ENCODE results near the gene MFAP5.

DNA sequence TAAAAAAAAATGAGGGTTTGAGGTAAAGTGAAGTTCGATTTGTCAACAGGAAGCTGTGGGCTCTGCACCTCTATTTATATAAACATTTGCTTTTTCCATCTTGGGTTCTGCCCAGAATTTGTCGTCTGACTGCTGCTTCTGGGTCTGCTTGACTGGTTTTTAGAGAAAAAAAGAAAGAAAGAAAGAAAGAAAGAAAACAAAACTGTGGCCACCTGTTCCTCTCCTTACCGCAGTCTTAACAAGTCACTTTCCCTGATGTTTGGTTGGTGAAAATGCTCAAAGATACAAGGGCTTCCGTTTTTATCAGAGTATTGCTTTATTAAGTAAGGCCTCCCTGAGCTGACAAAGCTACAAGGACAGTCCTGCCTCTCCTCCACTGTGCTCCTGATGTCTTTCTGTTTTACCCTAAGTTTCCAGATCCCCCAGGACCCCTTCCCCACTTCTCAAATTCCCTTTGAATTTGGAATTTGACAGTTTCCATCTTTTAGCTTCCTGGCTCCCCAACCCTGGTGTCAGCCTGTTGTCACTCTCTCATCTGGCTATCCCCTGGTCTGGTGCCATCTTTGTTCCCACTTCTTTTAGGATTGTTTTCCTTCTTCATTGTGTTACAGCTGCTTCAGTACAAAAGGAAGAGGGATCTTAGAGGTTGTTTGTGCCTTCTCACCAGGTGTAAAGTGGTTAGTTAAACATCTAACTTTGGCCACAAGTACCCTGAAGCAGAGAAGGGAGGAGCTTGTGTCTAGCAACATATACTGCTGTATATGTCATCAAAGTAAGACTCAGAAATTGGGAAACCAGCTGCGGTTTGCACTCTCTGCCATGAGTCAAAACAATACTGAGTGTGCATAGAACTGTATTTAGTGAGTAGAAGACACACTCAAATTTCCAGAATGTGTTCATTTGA is 18.0 kb downstream of the MFAP5 start:
- TF ChIP-seq, protein P1, sequence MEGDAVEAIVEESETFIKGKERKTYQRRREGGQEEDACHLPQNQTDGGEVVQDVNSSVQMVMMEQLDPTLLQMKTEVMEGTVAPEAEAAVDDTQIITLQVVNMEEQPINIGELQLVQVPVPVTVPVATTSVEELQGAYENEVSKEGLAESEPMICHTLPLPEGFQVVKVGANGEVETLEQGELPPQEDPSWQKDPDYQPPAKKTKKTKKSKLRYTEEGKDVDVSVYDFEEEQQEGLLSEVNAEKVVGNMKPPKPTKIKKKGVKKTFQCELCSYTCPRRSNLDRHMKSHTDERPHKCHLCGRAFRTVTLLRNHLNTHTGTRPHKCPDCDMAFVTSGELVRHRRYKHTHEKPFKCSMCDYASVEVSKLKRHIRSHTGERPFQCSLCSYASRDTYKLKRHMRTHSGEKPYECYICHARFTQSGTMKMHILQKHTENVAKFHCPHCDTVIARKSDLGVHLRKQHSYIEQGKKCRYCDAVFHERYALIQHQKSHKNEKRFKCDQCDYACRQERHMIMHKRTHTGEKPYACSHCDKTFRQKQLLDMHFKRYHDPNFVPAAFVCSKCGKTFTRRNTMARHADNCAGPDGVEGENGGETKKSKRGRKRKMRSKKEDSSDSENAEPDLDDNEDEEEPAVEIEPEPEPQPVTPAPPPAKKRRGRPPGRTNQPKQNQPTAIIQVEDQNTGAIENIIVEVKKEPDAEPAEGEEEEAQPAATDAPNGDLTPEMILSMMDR (optimal IDR thresholded peaks at IDR 0.05 in 1 of 3, IDR thresholded peaks at IDR 0.05 in 1 of 3, conservative IDR thresholded peaks at IDR 0.05 in 1 of 3; ENCODE audit: extremely low read depth in 1 of 3, insufficient read depth in 2 of 3, low read length in 3 of 3): no peak
- no peak for TF ChIP-seq EZH2 (IDR thresholded peaks at IDR 0.05; ENCODE audit: low read length)

Data from keratinocyte (primary cell).